Osteoblast (primary cell): ENCODE data around the gene TNFSF13B. TPM values are rescaled to one million over a fixed set of nuclear protein-coding genes. Genes with fewer than 3 reads are reported as not detected.

Source experiments
- DNase-seq: peaks from one replicate; pipeline ENCODE4 v3.0.0; 2011; ENCODE audit warnings: low spot score, mixed read lengths; ENCODE audit not compliant: insufficient read length; ENCODE audit errors: missing footprints
- H2AFZ ChIP-seq: 2 replicates; pipeline ENCODE4 v1.6.0; 2011; ENCODE audit warnings: mild to moderate bottlenecking, low read length
- H3K27ac ChIP-seq: 2 replicates; pipeline ENCODE4 v1.5.1; 2011; ENCODE audit warnings: mild to moderate bottlenecking, low read depth, low read length, moderate library complexity
- H3K27me3 ChIP-seq: 2 replicates; pipeline ENCODE4 v1.6.0; 2012; ENCODE audit warnings: mild to moderate bottlenecking, control low read depth, inconsistent platforms, low read length, moderate library complexity; ENCODE audit not compliant: insufficient read depth
- H3K36me3 ChIP-seq: 2 replicates; pipeline ENCODE4 v1.5.1; 2011; ENCODE audit warnings: mild to moderate bottlenecking, low read length, control low read depth, moderate library complexity; ENCODE audit not compliant: insufficient read depth
- H3K4me1 ChIP-seq: 2 replicates; pipeline ENCODE4 v1.5.1; 2011; ENCODE audit warnings: mild to moderate bottlenecking, low read length, control low read depth, moderate library complexity; ENCODE audit not compliant: insufficient read depth
- H3K4me2 ChIP-seq: 2 replicates; pipeline ENCODE4 v1.6.0; 2011; ENCODE audit warnings: mild to moderate bottlenecking, low read length; ENCODE audit not compliant: insufficient read depth
- H3K4me3 ChIP-seq: fragments of 200-600 bp; sonication (generic); 3 replicates; pipeline ENCODE4 v1.5.1; 2012; ENCODE audit warnings: mild to moderate bottlenecking, low read length, inconsistent platforms; ENCODE audit not compliant: insufficient read depth
- H3K79me2 ChIP-seq: 2 replicates; pipeline ENCODE4 v1.6.0; 2012; ENCODE audit warnings: mild to moderate bottlenecking, low read length, control low read depth, inconsistent platforms; ENCODE audit not compliant: insufficient read depth
- H3K9me3 ChIP-seq: 2 replicates; pipeline ENCODE4 v1.5.1; 2011; ENCODE audit warnings: low read depth, low read length, control low read depth
- H4K20me1 ChIP-seq: 2 replicates; pipeline ENCODE4 v1.6.0; 2012; ENCODE audit warnings: mild to moderate bottlenecking, low read length, control low read depth; ENCODE audit not compliant: insufficient read depth
- CTCF ChIP-seq: IDR thresholded peaks from 2 replicates; pipeline ENCODE4 v1.5.1; 2011; ENCODE audit warnings: mild to moderate bottlenecking, low read depth, low read length, moderate library complexity; ENCODE audit errors: extremely low read depth
- total RNA-seq: library from RNA; depleted of rRNA; stranded (reverse); fragments of >200 nt; gene quantifications from 2 replicates; pipeline ENCODE4 v1.2.3, GENCODE V29; 2012

TNFSF13B gene
- total RNA-seq, 1 donor = 2.2 TPM

DNA sequence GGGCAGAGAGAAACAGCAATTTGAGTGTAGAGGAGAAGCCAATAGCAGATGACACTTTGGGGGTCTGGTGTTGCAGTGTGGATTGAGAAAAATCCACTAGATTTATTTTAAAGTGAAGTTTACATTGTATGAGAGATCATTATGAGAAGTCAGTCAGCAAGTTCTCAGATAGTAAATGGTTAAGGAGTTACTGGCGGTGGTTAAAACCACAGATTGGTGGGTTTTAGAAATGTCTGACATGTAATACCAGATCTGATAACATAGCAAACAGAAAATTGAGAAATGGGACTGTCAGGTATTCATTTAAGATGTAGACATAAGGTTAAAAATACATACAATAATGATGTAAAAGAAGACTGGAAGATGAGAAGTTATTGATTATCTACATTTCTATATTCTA, 44.1 kb upstream of the TNFSF13B start:
- peaks cover 72% of the 10 kb centered on the region for H3K79me2 ChIP-seq
- no peak overlapping the region for H3K27ac ChIP-seq
- H3K4me1 ChIP-seq = peaks cover 3% of the 10 kb centered on the region
- H3K4me2 ChIP-seq = no peak overlapping the region
- H4K20me1 ChIP-seq = peaks cover 9% of the 10 kb centered on the region
- no peaks in the 10 kb centered on the region for H3K9me3 ChIP-seq
- H2AFZ ChIP-seq = no peak overlapping the region
- H3K27me3 ChIP-seq = no peaks in the 10 kb centered on the region
- H3K36me3 ChIP-seq = no peaks in the 10 kb centered on the region
- DNase-seq = no peak
- no peak overlapping the region for H3K4me3 ChIP-seq
- TF ChIP-seq CTCF = no peak

- H3K79me2 ChIP-seq = peaks cover 69% of the 10 kb centered on the region
- H2AFZ ChIP-seq = no peak overlapping the region
Observed at GRCh38 chr13:108226184-108226583, 43.3 kb upstream of the TNFSF13B start.

DNA sequence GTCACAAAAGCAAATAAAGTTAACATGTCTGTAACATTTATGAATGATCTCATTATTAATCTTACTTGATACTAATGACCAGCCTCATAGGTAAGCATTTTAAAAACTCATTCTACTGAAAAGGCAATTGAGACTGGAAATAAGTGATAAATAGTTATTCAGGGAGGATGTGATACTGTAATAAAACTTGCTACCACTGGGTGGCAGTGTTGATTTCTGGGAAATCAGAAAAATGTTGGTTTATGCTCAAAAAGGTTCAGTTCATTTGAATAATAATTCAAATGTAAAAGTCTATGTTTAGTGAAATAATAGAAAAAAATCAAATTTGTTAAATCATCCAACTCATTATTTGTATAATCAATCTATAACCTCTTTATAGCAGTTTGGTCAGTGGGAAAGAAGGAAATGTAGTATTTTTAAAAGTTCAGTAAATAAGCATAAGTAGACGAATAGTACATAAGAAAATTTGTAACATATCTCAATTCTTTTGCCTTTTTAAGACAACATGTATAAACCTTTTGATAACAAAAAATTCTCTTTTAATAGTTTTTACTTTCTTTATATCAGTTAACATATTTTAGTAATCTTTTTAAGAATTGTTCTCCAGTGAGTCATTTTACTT, 41.8 kb upstream of the TNFSF13B start:
- Histone ChIP-seq H3K27ac (peak overlapping the region; percentile 37), H3K36me3 (no peaks in the 10 kb centered on the region), H3K79me2 (peaks cover 61% of the 10 kb centered on the region), H2AFZ (no peak overlapping the region), H3K4me3 (no peak overlapping the region), H3K9me3 (no peaks in the 10 kb centered on the region), H3K4me2 (no peak overlapping the region), H4K20me1 (peaks cover 9% of the 10 kb centered on the region), H3K27me3 (no peaks in the 10 kb centered on the region), H3K4me1 (peaks cover 3% of the 10 kb centered on the region)
- no peak for DNase-seq
- peak; percentile 78 for TF ChIP-seq CTCF

More at GRCh38 chr13:108226184-108226583, 43.3 kb upstream of the TNFSF13B start:
- Histone ChIP-seq H3K4me2 (no peak overlapping the region), H3K9me3 (no peaks in the 10 kb centered on the region), H4K20me1 (peaks cover 9% of the 10 kb centered on the region), H3K27me3 (no peaks in the 10 kb centered on the region), H3K4me1 (peaks cover 3% of the 10 kb centered on the region), H3K36me3 (no peaks in the 10 kb centered on the region), H3K27ac (no peak overlapping the region), H3K4me3 (no peak overlapping the region)
- TF ChIP-seq CTCF = no peak
- DNase-seq = peak; percentile 38

DNA sequence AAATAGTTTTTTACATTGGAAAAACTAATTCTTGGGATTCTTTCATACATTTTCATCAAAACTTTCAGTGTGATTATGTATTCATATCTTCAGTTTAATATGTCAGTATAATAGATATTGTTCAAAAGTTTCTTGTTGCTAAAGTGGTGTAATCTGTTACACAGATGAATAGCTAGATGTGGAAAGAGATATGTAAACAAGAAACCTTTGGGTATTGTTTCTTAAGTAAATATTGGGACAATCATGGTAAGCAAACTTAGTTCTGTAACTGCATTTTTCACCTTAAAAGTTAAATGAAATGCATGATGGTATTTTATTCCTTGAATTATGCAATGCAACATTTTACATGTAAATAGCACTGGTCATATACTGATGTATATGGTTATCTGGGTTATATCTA, 39.1 kb upstream of the TNFSF13B start:
- Histone ChIP-seq H3K36me3 (no peaks in the 10 kb centered on the region), H4K20me1 (peaks cover 3% of the 10 kb centered on the region), H3K4me3 (no peak overlapping the region), H3K27me3 (no peaks in the 10 kb centered on the region), H3K27ac (no peak overlapping the region), H3K4me1 (peaks cover 3% of the 10 kb centered on the region), H3K79me2 (peaks cover 36% of the 10 kb centered on the region), H3K4me2 (no peak overlapping the region), H3K9me3 (no peaks in the 10 kb centered on the region), H2AFZ (no peak overlapping the region)
- DNase-seq = no peak
- TF ChIP-seq CTCF = no peak
